Parathyroid adenoma (tissue), 2 donors: ENCODE data around the gene ALX3.

Experiments
- H2AFZ ChIP-seq: fragments of 300-600 bp; sonication (generic); one replicate; pipeline ENCODE4 v1.7.0; 2017; ENCODE audit warnings: antibody characterized with exemption, mild to moderate bottlenecking
- H3K27ac ChIP-seq: fragments of 300-600 bp; sonication (generic); one replicate; pipeline ENCODE4 v1.7.0; 2017
- H3K27me3 ChIP-seq: fragments of 300-600 bp; sonication (generic); one replicate; pipeline ENCODE4 v1.7.0; 2017; ENCODE audit warnings: low read length; ENCODE audit not compliant: control insufficient read depth, insufficient read depth
- H3K36me3 ChIP-seq: fragments of 300-600 bp; sonication (generic); one replicate; pipeline ENCODE4 v1.7.0; 2017; ENCODE audit warnings: low read length; ENCODE audit not compliant: control insufficient read depth, insufficient read depth
- H3K4me1 ChIP-seq: fragments of 300-600 bp; sonication (generic); one replicate; pipeline ENCODE4 v1.7.0; 2017; ENCODE audit warnings: control low read depth
- H3K4me2 ChIP-seq: fragments of 300-600 bp; sonication (generic); one replicate; pipeline ENCODE4 v1.7.0; 2017; ENCODE audit warnings: low read length
- H3K4me3 ChIP-seq: fragments of 300-600 bp; sonication (generic); one replicate; pipeline ENCODE4 v1.7.0; 2017; ENCODE audit warnings: low read depth, low read length
- H3K79me2 ChIP-seq: fragments of 300-600 bp; sonication (generic); one replicate; pipeline ENCODE4 v1.7.0; 2017; ENCODE audit warnings: control low read depth
- H3K9ac ChIP-seq: fragments of 300-600 bp; sonication (generic); one replicate; pipeline ENCODE4 v1.7.0; 2017; ENCODE audit warnings: mild to moderate bottlenecking
- H3K9me3 ChIP-seq: fragments of 300-600 bp; sonication (generic); one replicate; pipeline ENCODE4 v1.7.0; 2017; ENCODE audit warnings: low read length; ENCODE audit not compliant: control insufficient read depth
- CTCF ChIP-seq: fragments of 300-600 bp; sonication (generic); IDR thresholded peaks from one replicate; pipeline ENCODE4 v1.7.0; 2017; ENCODE audit warnings: antibody characterized with exemption, mild to moderate bottlenecking
- donor health status: primary hyperparathyroidism.

The ALX3 gene

GRCh38 chr1:110049801-110050601 lies 20.5 kb downstream of the ALX3 start:
- no peak overlapping the region for H3K27ac ChIP-seq
- TF ChIP-seq CTCF, result no peak

GRCh38 chr1:110048923-110049601 lies 21.4 kb downstream of the ALX3 start:
- Histone ChIP-seq H3K27ac (no peak overlapping the region), H3K4me2 (no peak overlapping the region), H3K79me2 (no peaks in the 10 kb centered on the region), H2AFZ (no peak overlapping the region), H3K4me1 (peaks cover 1% of the 10 kb centered on the region), H3K9ac (no peak overlapping the region), H3K27me3 (no peaks in the 10 kb centered on the region), H3K4me3 (no peak overlapping the region), H3K36me3 (no peaks in the 10 kb centered on the region), H3K9me3 (no peaks in the 10 kb centered on the region)
- no peak for TF ChIP-seq CTCF

More at GRCh38 chr1:110049801-110050601, 20.5 kb downstream of the ALX3 start:
- H3K9ac ChIP-seq, result no peak overlapping the region
- H3K9me3 ChIP-seq, result no peaks in the 10 kb centered on the region
- H3K36me3 ChIP-seq, result no peaks in the 10 kb centered on the region
- H3K4me1 ChIP-seq, result no peaks in the 10 kb centered on the region
- no peak overlapping the region for H3K4me2 ChIP-seq
- H2AFZ ChIP-seq, result no peak overlapping the region
- no peak overlapping the region for H3K4me3 ChIP-seq
- H3K27me3 ChIP-seq, result no peaks in the 10 kb centered on the region
- no peaks in the 10 kb centered on the region for H3K79me2 ChIP-seq

GRCh38 chr1:110048240-110048639 lies 22.2 kb downstream of the ALX3 start:
- Histone ChIP-seq H2AFZ (no peak overlapping the region), H3K9me3 (no peaks in the 10 kb centered on the region), H3K4me2 (no peak overlapping the region), H3K4me3 (no peak overlapping the region), H3K9ac (no peak overlapping the region), H3K4me1 (peaks cover 2% of the 10 kb centered on the region), H3K36me3 (no peaks in the 10 kb centered on the region), H3K27me3 (no peaks in the 10 kb centered on the region), H3K79me2 (no peaks in the 10 kb centered on the region), H3K27ac (no peak overlapping the region)
- TF ChIP-seq CTCF, result no peak

- Histone ChIP-seq H3K4me1 (peaks cover 2% of the 10 kb centered on the region), H3K4me2 (no peak overlapping the region), H3K27ac (no peak overlapping the region), H3K27me3 (no peaks in the 10 kb centered on the region), H3K9me3 (no peaks in the 10 kb centered on the region), H2AFZ (no peak overlapping the region), H3K36me3 (no peaks in the 10 kb centered on the region), H3K9ac (no peak overlapping the region), H3K4me3 (no peak overlapping the region), H3K79me2 (no peaks in the 10 kb centered on the region)
- TF ChIP-seq CTCF, result no peak
These were observed 23.0 kb downstream of the ALX3 start for GRCh38 chr1:110047463-110047862.
